GM12872 (cell line): ENCODE results near the gene RELCH.

Experiments
- CTCF ChIP-seq: IDR thresholded peaks from 3 replicates; pipeline ENCODE4 v1.5.1; 2011; ENCODE audit warnings: low read depth, mild to moderate bottlenecking, low read length, moderate library complexity; ENCODE audit not compliant: insufficient read depth

RELCH gene

DNA sequence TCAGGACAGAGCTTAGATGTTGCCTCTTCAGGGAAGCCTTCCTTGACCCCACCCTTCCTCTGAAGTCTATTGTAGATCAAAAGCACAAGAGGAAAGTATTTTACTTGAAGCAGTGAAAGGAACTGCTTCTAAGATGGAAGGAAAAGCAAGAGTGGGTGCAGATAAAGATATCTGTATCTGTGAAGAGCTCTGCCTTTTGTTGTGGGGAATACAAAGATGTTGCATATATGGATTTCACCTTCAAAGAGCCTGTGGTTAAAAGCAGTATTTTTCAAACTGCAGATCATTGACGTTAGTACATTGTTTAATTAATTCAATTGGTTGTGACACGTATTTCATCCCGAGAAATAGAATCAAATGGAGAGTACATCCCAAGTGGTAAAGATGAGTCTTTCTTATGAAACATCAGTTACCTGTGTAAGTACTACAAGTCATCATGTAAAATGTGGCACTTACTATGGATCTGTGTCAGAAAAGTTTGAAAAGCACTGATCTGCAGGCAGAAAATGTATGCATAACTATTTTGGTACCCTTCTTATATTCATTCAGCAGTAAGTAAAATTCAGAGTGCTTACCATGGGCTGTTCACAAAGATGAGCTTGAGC is 113.4 kb downstream of the RELCH start:
- TF ChIP-seq CTCF = no peak

GRCh38 chr18:62301322-62301721 is 114.3 kb downstream of the RELCH start:
- no peak for TF ChIP-seq CTCF

DNA sequence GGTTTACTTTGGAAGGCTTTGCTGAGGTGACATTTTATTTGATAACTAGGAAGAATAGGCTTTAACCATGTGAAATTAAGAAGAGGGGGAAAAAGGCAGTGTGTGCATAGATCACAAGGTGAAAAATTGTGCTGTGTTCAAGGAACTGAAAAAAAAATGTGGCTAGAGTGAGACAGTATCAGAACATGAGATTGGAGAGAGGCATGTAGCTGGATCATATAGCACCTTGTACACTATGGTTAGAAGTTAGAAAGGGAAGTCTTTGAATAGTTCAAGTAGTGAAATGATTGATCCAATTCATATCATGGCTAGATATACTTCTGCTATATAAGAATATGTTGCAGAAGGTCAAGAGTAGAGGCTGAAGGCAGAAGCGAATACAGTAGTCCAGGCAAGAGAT is 125.8 kb downstream of the RELCH start:
- no peak for TF ChIP-seq CTCF

DNA sequence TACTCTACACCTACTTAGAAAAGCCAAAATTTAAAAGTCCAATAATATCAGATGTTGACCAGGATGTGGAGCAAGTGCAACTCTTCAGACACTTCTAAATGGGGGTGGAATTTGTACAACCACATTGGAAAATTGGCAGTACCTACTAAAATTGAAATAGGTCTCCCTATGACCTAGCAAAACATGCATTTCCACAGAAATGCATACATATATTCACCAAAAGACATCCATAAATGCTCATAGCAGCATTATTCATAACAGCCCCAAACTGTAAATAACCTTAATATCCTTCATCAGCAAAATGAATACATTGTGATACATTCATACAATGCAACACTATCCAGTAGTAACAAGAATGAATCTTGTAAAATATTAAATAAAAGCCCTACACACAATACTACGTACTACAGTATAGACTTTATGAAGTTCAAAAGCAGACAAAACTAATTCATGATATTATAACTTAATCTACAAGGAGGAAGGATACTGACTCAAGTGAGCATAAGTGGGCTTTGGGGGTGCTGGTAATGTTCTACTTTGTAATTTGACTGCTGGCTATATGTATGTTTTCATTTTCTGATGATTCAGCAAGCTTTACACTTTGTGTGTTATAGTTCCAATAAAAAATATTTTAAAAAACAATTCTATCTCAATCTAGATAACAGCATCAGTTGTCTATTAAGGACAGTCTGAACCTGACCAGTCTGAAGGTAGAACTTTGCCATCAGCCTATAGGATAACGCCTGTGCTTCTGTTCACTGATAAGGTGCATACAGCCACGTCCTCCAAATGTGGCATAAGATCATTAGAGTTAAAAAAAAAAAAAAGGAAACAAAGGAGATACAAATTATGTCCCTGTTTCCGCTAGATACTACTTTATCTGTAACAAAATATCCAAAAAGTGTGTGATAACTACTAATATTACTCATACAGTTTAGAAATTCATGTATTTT is 131.4 kb downstream of the RELCH start:
- no peak for TF ChIP-seq CTCF

DNA sequence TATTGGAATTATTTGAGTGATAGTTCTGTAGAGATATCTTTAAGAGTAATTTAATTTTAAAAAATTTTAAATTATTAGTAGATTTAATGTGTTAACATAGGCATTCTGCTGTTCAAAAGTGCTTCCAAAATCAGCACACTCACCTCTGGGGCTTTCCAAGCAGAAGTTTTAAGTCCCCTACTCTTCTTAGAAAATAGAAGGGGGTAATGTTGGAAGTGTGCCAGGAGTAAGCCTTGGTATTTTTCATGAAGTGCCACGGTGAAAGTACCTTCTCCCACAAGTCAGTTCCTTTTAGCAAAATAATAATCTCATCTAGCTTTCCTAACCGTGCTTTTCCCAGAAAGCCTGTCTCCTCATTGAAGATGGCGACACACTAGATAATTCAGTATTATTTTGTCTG is 134.1 kb downstream of the RELCH start:
- TF ChIP-seq CTCF = no peak

DNA sequence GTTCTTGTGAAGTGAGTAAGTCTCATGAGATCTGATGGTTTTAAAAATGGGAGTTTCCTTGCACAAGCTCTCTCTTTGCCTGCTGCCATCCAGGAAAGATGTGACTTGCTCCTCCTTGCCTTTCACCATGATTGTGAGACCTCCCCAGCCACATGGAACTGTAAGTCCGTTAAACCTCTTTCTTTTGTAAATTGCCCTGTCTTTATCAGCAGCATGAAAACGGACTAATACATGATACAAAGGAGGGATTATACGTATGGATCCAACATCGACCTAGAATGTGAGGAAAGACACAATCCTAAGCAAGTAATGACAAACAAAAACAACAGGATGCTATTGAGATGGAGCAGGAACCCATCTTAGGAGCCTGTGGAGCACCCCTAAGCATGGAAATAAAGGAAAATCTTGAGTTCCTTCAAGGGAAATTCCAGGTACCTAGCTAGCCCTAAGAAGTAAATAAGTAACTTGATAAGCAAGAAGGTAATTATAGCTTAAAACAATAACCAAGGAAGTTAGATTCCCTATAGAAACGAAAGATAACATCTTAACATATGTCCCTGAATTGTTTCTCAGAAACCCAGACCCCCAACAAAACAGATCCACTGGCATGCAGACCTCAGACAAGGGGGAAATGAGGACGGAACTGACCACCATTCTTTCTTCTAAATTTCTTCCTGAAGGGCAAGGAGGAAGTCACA is 136.6 kb downstream of the RELCH start:
- no peak for TF ChIP-seq CTCF

- no peak for TF ChIP-seq CTCF
These were observed 137.2 kb downstream of the RELCH start for GRCh38 chr18:62324181-62324828.
